SK-N-SH (cell line): ENCODE results near the gene NRP2.

Source experiments
- EP300 ChIP-seq, 2 experiments: IDR thresholded peaks; 2 replicates each; pipeline versions ENCODE4 v1.4.0 to v1.6.1; 2012; ENCODE audit warnings: borderline replicate concordance in 1 of 2, low read depth in 1 of 2, low read length in 1 of 2
- EZH2phosphoT487 ChIP-seq: fragments of 200-600 bp; sonication (generic); IDR thresholded peaks from 2 replicates; pipeline ENCODE4 v1.6.1; 2017; ENCODE audit warnings: low read depth, mixed run types, mild to moderate bottlenecking, antibody characterized with exemption, moderate library complexity, borderline replicate concordance
- GATA2 ChIP-seq: sonication (generic); formaldehyde crosslinking; IDR thresholded peaks from 2 replicates; pipeline ENCODE4 v1.5.0; 2020; ENCODE audit warnings: mild to moderate bottlenecking, missing genetic modification reagents
- MXI1 ChIP-seq: IDR thresholded peaks from 2 replicates; pipeline ENCODE4 v1.6.1; 2012; ENCODE audit warnings: mild to moderate bottlenecking, low read depth, low read length, improper control_type of control experiment
- REST ChIP-seq: IDR thresholded peaks from 2 replicates; pipeline ENCODE4 v1.6.1; 2012; ENCODE audit warnings: mild to moderate bottlenecking, low read depth, low read length, moderate library complexity
- TF ChIP-seq, protein P1 (sequence below): fragments of 200-600 bp; sonication (generic); IDR thresholded peaks from 2 replicates; pipeline ENCODE4 v1.6.1; 2017; ENCODE audit warnings: antibody characterized with exemption, mild to moderate bottlenecking, moderate library complexity

DNA sequence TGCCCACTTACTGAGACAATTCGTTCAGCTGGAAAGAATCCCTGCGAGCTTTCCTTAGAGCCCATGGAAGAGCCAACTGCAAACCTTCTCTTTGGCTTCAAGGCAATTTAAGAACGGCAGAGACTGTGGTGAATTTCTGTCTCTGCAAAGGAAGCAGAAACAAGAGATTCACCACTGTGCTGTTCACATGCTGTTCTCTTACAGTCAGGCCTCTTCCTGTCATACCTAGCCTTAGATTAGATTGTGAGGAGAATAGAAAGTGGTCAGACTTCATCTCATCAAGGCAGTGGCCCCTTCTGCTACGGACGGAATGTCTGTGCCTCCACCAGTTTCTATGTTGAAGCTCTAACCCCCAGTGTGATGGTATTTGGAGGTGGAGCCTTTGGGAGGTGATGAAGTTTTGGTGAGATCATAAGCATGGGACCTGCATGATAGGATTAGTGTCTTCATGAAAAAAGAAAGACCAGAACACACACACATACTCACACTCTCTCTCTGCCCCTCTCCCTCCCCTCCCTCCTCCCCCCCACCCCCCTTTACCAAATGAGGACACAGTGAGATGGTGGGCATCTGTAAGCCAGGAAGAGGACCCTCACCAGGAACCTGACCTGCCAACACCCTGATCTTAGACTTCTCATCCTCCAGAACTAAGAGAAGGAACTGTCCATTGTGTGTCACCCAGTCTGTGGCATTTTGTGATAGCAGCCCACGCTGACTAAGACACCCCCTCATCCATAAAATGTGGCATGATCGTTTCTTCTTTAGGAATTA is 45.6 kb upstream of the NRP2 start:
- no peak for TF ChIP-seq GATA2 (CRISPR knock-in tag)
- TF ChIP-seq, protein P1, sequence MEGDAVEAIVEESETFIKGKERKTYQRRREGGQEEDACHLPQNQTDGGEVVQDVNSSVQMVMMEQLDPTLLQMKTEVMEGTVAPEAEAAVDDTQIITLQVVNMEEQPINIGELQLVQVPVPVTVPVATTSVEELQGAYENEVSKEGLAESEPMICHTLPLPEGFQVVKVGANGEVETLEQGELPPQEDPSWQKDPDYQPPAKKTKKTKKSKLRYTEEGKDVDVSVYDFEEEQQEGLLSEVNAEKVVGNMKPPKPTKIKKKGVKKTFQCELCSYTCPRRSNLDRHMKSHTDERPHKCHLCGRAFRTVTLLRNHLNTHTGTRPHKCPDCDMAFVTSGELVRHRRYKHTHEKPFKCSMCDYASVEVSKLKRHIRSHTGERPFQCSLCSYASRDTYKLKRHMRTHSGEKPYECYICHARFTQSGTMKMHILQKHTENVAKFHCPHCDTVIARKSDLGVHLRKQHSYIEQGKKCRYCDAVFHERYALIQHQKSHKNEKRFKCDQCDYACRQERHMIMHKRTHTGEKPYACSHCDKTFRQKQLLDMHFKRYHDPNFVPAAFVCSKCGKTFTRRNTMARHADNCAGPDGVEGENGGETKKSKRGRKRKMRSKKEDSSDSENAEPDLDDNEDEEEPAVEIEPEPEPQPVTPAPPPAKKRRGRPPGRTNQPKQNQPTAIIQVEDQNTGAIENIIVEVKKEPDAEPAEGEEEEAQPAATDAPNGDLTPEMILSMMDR = no peak
- TF ChIP-seq REST = no peak
- TF ChIP-seq EP300 (IDR thresholded peaks at IDR 0.05; ENCODE audit: borderline replicate concordance in 1 of 2, low read depth in 1 of 2, low read length in 1 of 2) = no peak
- TF ChIP-seq MXI1 = no peak
- no peak for TF ChIP-seq EZH2phosphoT487
